22Rv1 (cell line): ENCODE measurements around the gene ADAMTS8.
A peak's percentile ranks its signal among the peaks of the same experiment; 100 is the strongest.
"Not testable (repeated sequence)": the region's sequence is repeated elsewhere in the genome, so short reads cannot be mapped to it uniquely, and the experiment has no call there.

Experiments used
- H3K27ac ChIP-seq: fragments of 450-650 bp; 2 replicates; pipeline ENCODE4 v1.5.1; 2017
- ZFX ChIP-seq: fragments of 450-650 bp; IDR thresholded peaks from 2 replicates; pipeline ENCODE4 v1.6.1; 2017; ENCODE audit warnings: antibody characterized with exemption, borderline replicate concordance
- TF ChIP-seq, protein P1 (sequence below): fragments of 450-650 bp; IDR thresholded peaks from 2 replicates; pipeline ENCODE4 v1.5.1; 2017; ENCODE audit warnings: mild to moderate bottlenecking

The ADAMTS8 gene

DNA sequence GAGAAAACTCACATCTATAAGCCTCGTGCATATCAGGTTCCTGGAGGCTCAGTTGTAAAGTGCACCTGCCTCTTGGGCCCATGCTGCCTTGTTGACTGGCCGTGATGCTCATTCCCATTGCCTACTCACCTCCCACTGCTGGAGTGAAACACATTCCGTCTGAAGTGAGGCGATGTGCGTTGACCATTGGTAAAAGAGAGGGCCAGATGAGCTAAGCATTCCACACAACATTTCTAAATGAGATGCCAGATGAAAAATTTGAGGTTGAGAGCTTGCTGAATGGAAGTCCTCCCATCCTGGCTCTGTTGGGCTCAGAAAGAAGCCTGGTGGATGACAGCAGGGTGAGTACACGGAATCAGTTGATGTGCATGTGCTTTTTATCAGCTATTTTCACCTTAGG lies 11.5 kb upstream of the ADAMTS8 start:
- H3K27ac ChIP-seq: no peak overlapping the region
- TF ChIP-seq, protein P1, sequence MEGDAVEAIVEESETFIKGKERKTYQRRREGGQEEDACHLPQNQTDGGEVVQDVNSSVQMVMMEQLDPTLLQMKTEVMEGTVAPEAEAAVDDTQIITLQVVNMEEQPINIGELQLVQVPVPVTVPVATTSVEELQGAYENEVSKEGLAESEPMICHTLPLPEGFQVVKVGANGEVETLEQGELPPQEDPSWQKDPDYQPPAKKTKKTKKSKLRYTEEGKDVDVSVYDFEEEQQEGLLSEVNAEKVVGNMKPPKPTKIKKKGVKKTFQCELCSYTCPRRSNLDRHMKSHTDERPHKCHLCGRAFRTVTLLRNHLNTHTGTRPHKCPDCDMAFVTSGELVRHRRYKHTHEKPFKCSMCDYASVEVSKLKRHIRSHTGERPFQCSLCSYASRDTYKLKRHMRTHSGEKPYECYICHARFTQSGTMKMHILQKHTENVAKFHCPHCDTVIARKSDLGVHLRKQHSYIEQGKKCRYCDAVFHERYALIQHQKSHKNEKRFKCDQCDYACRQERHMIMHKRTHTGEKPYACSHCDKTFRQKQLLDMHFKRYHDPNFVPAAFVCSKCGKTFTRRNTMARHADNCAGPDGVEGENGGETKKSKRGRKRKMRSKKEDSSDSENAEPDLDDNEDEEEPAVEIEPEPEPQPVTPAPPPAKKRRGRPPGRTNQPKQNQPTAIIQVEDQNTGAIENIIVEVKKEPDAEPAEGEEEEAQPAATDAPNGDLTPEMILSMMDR: no peak
- no peak for TF ChIP-seq ZFX

GRCh38 chr11:130439160-130439519 lies 10.7 kb upstream of the ADAMTS8 start:
- no peak overlapping the region for H3K27ac ChIP-seq
- no peak for TF ChIP-seq ZFX
- TF ChIP-seq, protein P1: no peak

DNA sequence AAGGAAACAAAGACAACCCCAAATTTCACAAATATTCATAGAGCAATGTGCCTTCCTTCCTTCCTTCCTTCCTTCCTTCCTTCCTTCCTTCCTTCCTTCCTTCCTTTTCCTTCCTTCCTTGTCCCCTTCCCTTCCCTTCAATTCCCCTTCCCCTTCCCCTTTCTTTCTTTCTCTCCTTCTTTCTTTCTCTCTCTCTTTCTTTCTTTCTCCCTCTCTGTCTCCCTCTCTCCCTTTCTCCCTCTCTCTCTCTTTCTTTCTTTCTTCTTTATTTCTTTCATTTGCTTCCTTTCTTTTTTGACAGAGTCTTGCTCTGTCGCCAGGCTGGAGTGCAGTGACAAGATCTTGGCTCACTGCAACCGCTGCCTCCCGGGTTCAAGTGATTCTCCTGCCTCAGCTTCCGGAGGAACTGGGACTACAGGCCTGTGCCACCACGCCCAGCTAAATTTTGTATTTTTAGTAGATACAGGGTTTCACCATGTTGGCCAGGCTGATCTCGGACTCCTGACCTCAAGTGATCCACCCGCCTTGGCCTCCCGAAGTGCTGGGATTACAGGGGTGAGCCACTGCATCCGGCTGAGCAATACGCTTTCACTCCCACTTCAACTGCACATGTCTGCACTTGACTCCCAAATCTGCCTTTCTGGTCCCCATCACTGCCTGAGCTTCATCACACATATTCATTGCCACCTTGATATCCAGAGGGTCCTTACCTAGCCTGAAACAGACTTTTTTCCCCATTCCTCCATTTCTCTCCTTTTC lies 10.2 kb upstream of the ADAMTS8 start:
- not testable (repeated sequence) for H3K27ac ChIP-seq

DNA sequence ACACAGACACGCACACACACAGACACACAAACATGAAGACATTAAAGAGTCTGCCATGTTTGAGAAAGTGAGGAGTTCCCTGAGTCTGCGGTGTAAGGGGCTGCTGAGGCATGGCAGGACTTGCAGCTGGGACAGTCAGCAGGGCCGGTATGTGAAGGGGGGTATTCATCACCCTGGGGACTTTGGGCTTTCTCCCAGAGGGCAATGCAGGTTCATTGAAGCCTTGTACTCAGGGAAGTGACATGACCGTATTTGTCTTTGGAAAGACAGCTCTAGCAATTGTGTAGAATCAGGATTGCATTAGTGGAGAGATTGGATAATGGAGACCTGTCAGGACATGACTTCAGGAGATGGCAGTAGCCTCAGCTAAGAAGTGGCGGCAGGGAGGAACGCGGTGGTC lies 9.4 kb upstream of the ADAMTS8 start:
- no peak overlapping the region for H3K27ac ChIP-seq
- TF ChIP-seq ZFX: no peak
- TF ChIP-seq, protein P1: no peak

DNA sequence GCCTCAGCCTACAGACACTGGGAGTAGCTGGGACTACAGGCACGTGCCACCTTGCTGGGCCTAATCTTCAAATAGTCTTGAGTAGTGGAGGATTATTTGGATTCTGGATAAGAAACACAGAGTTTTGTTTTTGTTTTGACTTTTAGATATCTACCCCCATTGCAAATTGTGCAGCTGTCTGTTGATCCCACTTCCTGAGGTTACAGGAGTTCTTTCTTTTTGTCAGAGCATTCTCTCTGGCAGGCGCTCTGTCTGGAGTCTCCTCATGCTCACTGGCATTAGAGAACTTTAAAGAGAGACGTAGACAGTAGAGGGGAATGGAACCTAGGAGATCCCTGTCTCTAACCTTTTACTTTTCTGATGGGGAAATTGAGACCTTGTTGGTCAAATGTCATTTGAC lies 7.8 kb upstream of the ADAMTS8 start:
- H3K27ac ChIP-seq: no peak overlapping the region
- TF ChIP-seq, protein P1: no peak
- no peak for TF ChIP-seq ZFX

GRCh38 chr11:130435671-130436070 lies 7.3 kb upstream of the ADAMTS8 start:
- no peak overlapping the region for H3K27ac ChIP-seq
- TF ChIP-seq ZFX: no peak
- TF ChIP-seq, protein P1: no peak

GRCh38 chr11:130434521-130435223 lies 6.3 kb upstream of the ADAMTS8 start:
- no peak overlapping the region for H3K27ac ChIP-seq
- TF ChIP-seq, protein P1: peak; percentile 93
- TF ChIP-seq ZFX: no peak
